Left ventricle myocardium superior (tissue), 1 donor: ENCODE data around the gene RHCG. TPM values are rescaled to one million over a fixed set of nuclear protein-coding genes. Genes with fewer than 3 reads are reported as not detected.

Experiments
- ATAC-seq: fragments of 200-7000 bp; cut with Tn5 transposase; one replicate; pipeline ENCODE4 v1.9.1; 2020; ENCODE audit warnings: mild to moderate bottlenecking, moderate library complexity
- DNase-seq: peaks from one replicate; pipeline ENCODE4 v3.0.0-alpha.2; 2020
- intact Hi-C: fragments of 100-400 bp; cut with micrococcal nuclease; formaldehyde crosslinking; loops from one replicate; pipeline ENCODE4 v1.11.0; 2022
- total RNA-seq: library from RNA; stranded (reverse); fragmentation: NEBNext Ultra II Directional; extraction: Animal tissue kit (Norgen Biotek cat#: 25700); gene quantifications from one replicate; pipeline ENCODE4 v1.2.1, GENCODE V29; 2021
- donor health status: DM: no; HTN: yes; CAD: no; lungs with severe emphysema.

RHCG gene
- total RNA-seq, 1 donor from 2014 or later: not detected

DNA sequence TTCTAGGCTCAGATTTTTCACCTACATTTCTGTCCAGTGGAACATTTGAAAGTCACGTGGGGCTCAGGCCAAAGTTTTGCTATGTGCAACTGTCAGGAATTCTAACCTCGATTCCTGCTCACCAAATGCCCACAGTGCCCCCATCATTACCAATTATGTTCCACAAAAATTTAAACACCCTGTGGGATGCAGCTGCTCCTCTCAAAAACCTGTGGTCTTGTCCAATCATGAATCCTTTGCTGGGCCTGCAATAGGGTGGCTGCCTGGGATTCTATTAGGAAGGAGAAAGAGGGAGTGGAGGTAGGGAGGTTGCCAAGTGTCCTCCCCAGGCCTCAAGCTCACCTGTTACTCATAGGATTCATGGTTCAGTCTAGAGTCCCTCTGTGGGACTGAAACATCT is 68.1 kb downstream of the RHCG start:
- DNase-seq (no peak), ATAC-seq (no peak)
- intact Hi-C loops: no loop called here

DNA sequence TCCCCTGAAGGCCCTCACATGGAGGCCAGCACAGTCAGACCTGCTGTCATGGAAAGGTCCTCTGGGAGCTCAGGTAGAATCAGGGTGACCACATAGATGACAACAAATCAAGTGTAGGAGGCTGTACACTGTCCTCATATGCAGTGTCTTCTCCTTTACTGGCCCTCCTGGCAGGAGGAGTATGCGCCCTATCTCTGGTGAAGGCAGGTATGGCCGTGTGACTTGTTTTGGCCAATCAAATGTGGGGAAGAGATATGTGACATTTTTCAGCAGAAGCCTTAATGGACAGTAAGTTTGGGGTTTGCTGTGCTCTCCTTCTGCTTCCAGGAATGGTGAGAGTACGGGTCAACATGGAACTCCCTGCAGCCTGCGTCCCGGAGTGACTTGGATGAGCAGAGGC is 69.9 kb downstream of the RHCG start:
- intact Hi-C loops: no loop called here
- no peak for DNase-seq
- ATAC-seq: no peak

DNA sequence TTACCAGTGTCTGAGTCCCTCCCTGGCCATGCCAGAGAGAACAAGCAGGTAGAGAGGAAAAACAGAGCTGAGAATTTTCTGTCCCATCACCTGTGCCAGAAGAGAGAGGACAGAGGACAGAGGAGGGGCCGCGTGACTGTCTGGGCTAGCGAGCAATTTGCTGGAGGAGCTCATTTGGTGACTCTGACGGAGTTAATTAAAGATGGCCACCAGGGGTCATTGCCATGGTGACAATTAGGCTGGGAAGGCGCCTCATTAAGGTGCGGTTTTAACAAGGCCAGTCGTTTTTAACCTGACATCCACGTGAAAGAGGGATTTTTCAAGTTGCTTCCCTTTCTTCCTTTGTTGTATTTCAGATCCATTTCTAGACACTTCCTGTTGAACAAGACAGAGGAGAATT is 72.4 kb downstream of the RHCG start:
- no peak for ATAC-seq
- no peak for DNase-seq

More for the DNA sequence above, 72.4 kb downstream of the RHCG start:
- intact Hi-C loops: no loop called here

Other genes with a start within 250 kb of the RHCG start
- 39.5 TPM for gene POLG, start 161.8 kb downstream of the RHCG start, total RNA-seq
- gene TICRR, start 78.9 kb upstream of the RHCG start, total RNA-seq: 0.12 TPM
- 2.2 TPM for gene KIF7, start 158.9 kb upstream of the RHCG start, total RNA-seq
- 4.7 TPM for gene PLIN1, start 182.8 kb upstream of the RHCG start, total RNA-seq
- gene PEX11A, start 194.2 kb upstream of the RHCG start, total RNA-seq: 13.9 TPM
- gene WDR93, start 194.2 kb upstream of the RHCG start, total RNA-seq: not detected